B cell (primary cell): ENCODE results near the gene BLM. TPM values are rescaled to one million over a fixed set of nuclear protein-coding genes. Genes with fewer than 3 reads are reported as not detected.

Experiments used
- ATAC-seq: fragments of 200-7000 bp; cut with Tn5 transposase; one replicate; pipeline ENCODE4 v1.10.0; 2021; ENCODE audit warnings: low read depth, mild to moderate bottlenecking, moderate number of reproducible peaks, moderate library complexity
- CTCF ChIA-PET: fragments of 350-600 bp; sonication (Branson Sonifier 250); formaldehyde crosslinking; loops from one replicate; lab custom pipeline; 2021; ENCODE audit warnings: antibody characterized with exemption, inconsistent platforms; lab: Charles Lee
- POLR2A ChIA-PET: fragments of 350-600 bp; sonication (Branson Sonifier 250); formaldehyde crosslinking; loops from one replicate; lab custom pipeline; 2021; ENCODE audit warnings: antibody characterized with exemption; lab: Charles Lee
- DNase-seq: peaks from one replicate; pipeline ENCODE4 v3.0.0; 2013
- H2AFZ ChIP-seq: 2 replicates; pipeline ENCODE4 v1.6.1; 2012; ENCODE audit warnings: mild to moderate bottlenecking, low read depth, low read length; ENCODE audit not compliant: insufficient read depth, poor library complexity, severe bottlenecking
- H3K27ac ChIP-seq, 2 donors: 1 replicate in 1 of 2; 2 replicates in 1 of 2; pipeline ENCODE4 v1.5.1; 2012 to 2013; ENCODE audit warnings: low read length in 2 of 2, mild to moderate bottlenecking in 2 of 2, moderate library complexity in 1 of 2
- H3K27me3 ChIP-seq, 4 experiments: fragments of 200-600 bp in 1 of 4; sonication (generic) in 1 of 4; replicated peaks in 1 of 4; 1 replicate in 2 of 4; 2 replicates in 2 of 4; pipeline versions ENCODE4 v1.6.1 to v1.7.0; 2013 to 2016; ENCODE audit warnings: low read length in 3 of 4, mild to moderate bottlenecking in 2 of 4, mixed read lengths in 1 of 4, moderate library complexity in 1 of 4; ENCODE audit not compliant: insufficient read depth in 4 of 4, control insufficient read depth in 3 of 4; ENCODE audit errors: control extremely low read depth in 1 of 4
- H3K36me3 ChIP-seq, 2 experiments: replicated peaks in 1 of 2; 1 replicate in 1 of 2; 2 replicates in 1 of 2; pipeline versions ENCODE4 v1.6.1 to v1.7.1; 2013; ENCODE audit warnings: low read length in 1 of 2; ENCODE audit not compliant: insufficient read depth in 2 of 2, control insufficient read depth in 1 of 2; ENCODE audit errors: control extremely low read depth in 1 of 2, extremely low read depth in 1 of 2
- H3K4me1 ChIP-seq, 2 donors: fragments of 200-600 bp in 1 of 2; sonication (generic) in 1 of 2; 1 replicate in 1 of 2; 2 replicates in 1 of 2; pipeline versions ENCODE4 v1.5.1 to v1.6.1; 2013 to 2017; ENCODE audit warnings: low read length in 2 of 2; ENCODE audit not compliant: control insufficient read depth in 2 of 2, insufficient read depth in 2 of 2
- H3K4me2 ChIP-seq: replicated peaks from 2 replicates; pipeline ENCODE3; 2012; ENCODE audit warnings: mild to moderate bottlenecking, low read depth, low read length; ENCODE audit not compliant: poor library complexity, severe bottlenecking
- H3K4me3 ChIP-seq, 5 experiments: fragments of 200-600 bp in 1 of 5; sonication (generic) in 1 of 5; 1 replicate in 3 of 5; 2 replicates in 2 of 5; pipeline versions ENCODE4 v1.5.1 to v1.7.0; 2011 to 2016; ENCODE audit warnings: low read length in 4 of 5, mild to moderate bottlenecking in 4 of 5, low read depth in 2 of 5, control low read depth in 1 of 5, moderate library complexity in 1 of 5; ENCODE audit not compliant: insufficient read depth in 1 of 5; ENCODE audit errors: control extremely low read depth in 1 of 5, extremely low read depth in 1 of 5
- H3K79me2 ChIP-seq: fragments of 200-600 bp; sonication (generic); one replicate; pipeline ENCODE4 v1.6.0; 2016; ENCODE audit warnings: low read length; ENCODE audit not compliant: control insufficient read depth, insufficient read depth
- H3K9ac ChIP-seq: fragments of 200-600 bp; sonication (generic); 2 replicates; pipeline ENCODE4 v1.6.1; 2017; ENCODE audit warnings: mild to moderate bottlenecking, low read length, moderate library complexity
- H3K9me3 ChIP-seq, 3 donors: one replicate each; pipeline versions ENCODE4 v1.6.1 to v1.7.1; 2013; ENCODE audit warnings: low read length in 2 of 3; ENCODE audit not compliant: control insufficient read depth in 2 of 3, insufficient read depth in 1 of 3; ENCODE audit errors: control extremely low read depth in 1 of 3
- H4K20me1 ChIP-seq: 2 replicates; pipeline ENCODE4 v1.6.0; 2012; ENCODE audit warnings: mild to moderate bottlenecking, low read length; ENCODE audit not compliant: insufficient read depth, control insufficient read depth, poor library complexity, severe bottlenecking
- H3K27ac Mint-ChIP-seq: one replicate; pipeline ENCODE4 v1.8.0; 2021; ENCODE audit warnings: mixed read lengths
- H3K27me3 Mint-ChIP-seq: one replicate; pipeline ENCODE4 v1.8.0; 2021; ENCODE audit warnings: mixed read lengths
- H3K4me1 Mint-ChIP-seq: one replicate; pipeline ENCODE4 v1.8.0; 2021; ENCODE audit warnings: mixed read lengths
- H3K4me3 Mint-ChIP-seq: one replicate; pipeline ENCODE4 v1.8.0; 2021; ENCODE audit warnings: mixed read lengths
- H3K9me3 Mint-ChIP-seq: one replicate; pipeline ENCODE4 v1.8.0; 2022; ENCODE audit warnings: mixed read lengths; ENCODE audit not compliant: insufficient read depth
- EZH2 ChIP-seq: IDR thresholded peaks from 2 replicates; pipeline ENCODE4 v1.6.1; 2012; ENCODE audit warnings: borderline replicate concordance, low read depth, mild to moderate bottlenecking, moderate library complexity, low read length; ENCODE audit not compliant: insufficient read depth, poor library complexity, severe bottlenecking
- WGBS: methylation state at CpG from one replicate; pipeline ENCODE4 v1.1.5; 2013; ENCODE audit warnings: missing lambda C conversion rate; ENCODE audit not compliant: insufficient coverage; 5-methylcytosine and 5-hydroxymethylcytosine counted together
- intact Hi-C: fragments of 100-400 bp; cut with micrococcal nuclease; formaldehyde crosslinking; loops from one replicate; pipeline ENCODE4 v1.10.0; 2022
- polyA plus RNA-seq: library from polyadenylated mRNA; depleted of rRNA; stranded (reverse); fragments of >200 nt; gene quantifications from 2 replicates; pipeline ENCODE4 v1.2.3, GENCODE V29; 2012
- total RNA-seq, 2 donors: library from RNA; stranded (reverse); fragments of 120-200 nt in 1 of 2; gene quantifications; 1 replicate in 1 of 2; 2 replicates in 1 of 2; pipeline versions ENCODE4 v1.2.3 to v1.2.4, GENCODE V29; 2013 to 2022
- TF ChIP-seq, protein P1 (sequence below): fragments of 200-600 bp; IDR thresholded peaks from one replicate; pipeline ENCODE4 v1.8.0; 2022; ENCODE audit warnings: antibody characterized with exemption, mild to moderate bottlenecking

Gene BLM
- total and polyA plus RNA-seq, 2 donors (not counting 1 experiment from before 2014, with no cell fraction given): 5.2 to 17.4 TPM

DNA sequence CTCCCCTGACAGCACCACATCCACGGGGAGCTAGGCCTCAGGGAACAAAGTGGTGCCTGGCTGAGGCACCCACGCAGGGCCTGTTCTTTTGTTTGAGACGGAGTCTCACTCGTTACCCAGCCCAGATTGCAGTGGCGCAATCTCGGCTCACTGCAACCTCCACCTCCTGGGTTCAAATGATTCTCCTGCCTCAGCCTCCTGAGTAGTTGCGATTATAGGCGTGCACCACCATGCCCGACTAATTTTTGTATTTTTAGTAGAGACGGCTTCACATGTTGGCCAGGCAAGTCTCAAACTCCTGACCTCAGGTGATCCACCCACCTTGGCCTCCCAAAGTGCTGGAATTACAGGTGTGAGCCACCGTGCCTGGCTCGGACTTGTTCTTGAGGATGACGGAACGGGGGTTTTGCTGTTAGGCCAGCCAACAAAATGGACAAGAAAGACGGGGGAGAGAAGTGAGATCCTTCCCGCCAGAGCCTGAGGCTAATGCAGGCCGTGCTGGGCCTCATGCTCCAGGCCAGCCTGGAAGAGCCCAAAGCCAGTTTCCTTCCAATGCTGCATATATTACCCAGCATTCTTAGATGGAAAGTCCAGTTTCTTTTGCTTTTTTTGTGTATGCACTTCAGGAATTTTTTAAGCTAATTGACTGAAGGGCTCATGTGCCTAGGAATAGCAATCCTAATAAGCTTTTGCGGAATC lies 123.2 kb downstream of the BLM start:
- Mint-ChIP-seq H3K4me3 (peak overlapping the region; percentile 66), H3K9me3 (no peaks in the 10 kb centered on the region), H3K27me3 (no peaks in the 10 kb centered on the region), H3K4me1 (peaks cover 45% of the 10 kb centered on the region), H3K27ac (peak overlapping the region; percentile 61)
- ChIA-PET CTCF (interaction anchor here (0.7 to 3.3 kb wide), 5 partner anchors 11 to 192 kb away, joined by 3 to 28 read pairs (median 8); partner anchors contain the start of gene FES), POLR2A (interaction anchor here (1.0 to 2.4 kb wide), 6 partner anchors 10 to 44 kb away, joined by 3 to 28 read pairs (median 4); partner anchors contain the start of gene FES)
- H3K4me2 ChIP-seq: peak overlapping the region; percentile 87
- H3K4me3 ChIP-seq: peak overlapping the region in 3 of 5 experiments; percentile 52 to 74 (median 63)
- H2AFZ ChIP-seq: peak overlapping the region; percentile 71
- H3K27ac ChIP-seq: peak overlapping the region in 1 of 2 donors; percentile 67
- H3K36me3 ChIP-seq: no peaks in the 10 kb centered on the region
- DNase-seq: no peak
- H3K27me3 ChIP-seq: no peaks in the 10 kb centered on the region
- H3K9ac ChIP-seq: peak overlapping the region; percentile 61
- TF ChIP-seq, protein P1, sequence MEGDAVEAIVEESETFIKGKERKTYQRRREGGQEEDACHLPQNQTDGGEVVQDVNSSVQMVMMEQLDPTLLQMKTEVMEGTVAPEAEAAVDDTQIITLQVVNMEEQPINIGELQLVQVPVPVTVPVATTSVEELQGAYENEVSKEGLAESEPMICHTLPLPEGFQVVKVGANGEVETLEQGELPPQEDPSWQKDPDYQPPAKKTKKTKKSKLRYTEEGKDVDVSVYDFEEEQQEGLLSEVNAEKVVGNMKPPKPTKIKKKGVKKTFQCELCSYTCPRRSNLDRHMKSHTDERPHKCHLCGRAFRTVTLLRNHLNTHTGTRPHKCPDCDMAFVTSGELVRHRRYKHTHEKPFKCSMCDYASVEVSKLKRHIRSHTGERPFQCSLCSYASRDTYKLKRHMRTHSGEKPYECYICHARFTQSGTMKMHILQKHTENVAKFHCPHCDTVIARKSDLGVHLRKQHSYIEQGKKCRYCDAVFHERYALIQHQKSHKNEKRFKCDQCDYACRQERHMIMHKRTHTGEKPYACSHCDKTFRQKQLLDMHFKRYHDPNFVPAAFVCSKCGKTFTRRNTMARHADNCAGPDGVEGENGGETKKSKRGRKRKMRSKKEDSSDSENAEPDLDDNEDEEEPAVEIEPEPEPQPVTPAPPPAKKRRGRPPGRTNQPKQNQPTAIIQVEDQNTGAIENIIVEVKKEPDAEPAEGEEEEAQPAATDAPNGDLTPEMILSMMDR: no peak
- no peak for TF ChIP-seq EZH2
- peaks cover 41 to 52% of the 10 kb centered on the region in 2 donors for H3K4me1 ChIP-seq
- no peak for ATAC-seq
- H3K79me2 ChIP-seq: peaks cover 8% of the 10 kb centered on the region
- H4K20me1 ChIP-seq: no peaks in the 10 kb centered on the region
- WGBS: 97% methylated on average over 14 of the region's 18 CpGs
- no peaks in the 10 kb centered on the region for H3K9me3 ChIP-seq
- intact Hi-C loops: no loop called here

DNA sequence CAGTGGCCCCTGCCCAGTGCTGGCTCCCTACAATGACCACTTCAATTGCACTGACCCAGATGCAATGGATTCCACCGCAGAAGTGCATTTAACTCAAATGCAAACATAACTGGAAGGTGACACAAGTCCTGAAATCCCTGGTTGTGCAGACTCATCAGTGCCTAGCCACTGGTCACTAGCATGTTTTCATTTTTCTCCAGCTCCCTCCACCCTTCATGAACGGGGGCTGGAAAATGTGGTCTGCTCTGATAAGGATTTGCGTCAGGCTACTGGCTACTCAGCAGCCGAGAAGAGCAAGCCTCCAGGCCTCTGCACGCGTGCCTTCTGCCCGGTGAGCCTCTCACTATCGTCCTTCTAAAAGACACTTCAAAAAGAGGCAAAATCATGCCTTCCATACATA lies 123.8 kb downstream of the BLM start:
- Histone ChIP-seq H3K9me3 (no peaks in the 10 kb centered on the region), H2AFZ (no peak overlapping the region), H3K9ac (no peak overlapping the region), H4K20me1 (no peaks in the 10 kb centered on the region), H3K27me3 (no peaks in the 10 kb centered on the region), H3K4me1 (peaks cover 45 to 53% of the 10 kb centered on the region in 2 donors), H3K79me2 (peaks cover 8% of the 10 kb centered on the region), H3K4me3 (no peak overlapping the region), H3K36me3 (no peaks in the 10 kb centered on the region), H3K27ac (no peak overlapping the region), H3K4me2 (no peak overlapping the region)
- H3K4me3 Mint-ChIP-seq: no peak overlapping the region
- no peak overlapping the region for H3K27ac Mint-ChIP-seq
- DNase-seq (no peak), ATAC-seq (no peak)
- ChIA-PET POLR2A (interaction anchor here (2.4 kb wide), 1 partner anchor 11 kb away, joined by 28 read pairs; no protein-coding TSS in a partner anchor), CTCF (interaction anchor here (0.7 to 2.1 kb wide), 3 partner anchors 11 to 123 kb away, joined by 3 to 8 read pairs (median 4); no protein-coding TSS in a partner anchor)
- no peaks in the 10 kb centered on the region for H3K27me3 Mint-ChIP-seq
- TF ChIP-seq, protein P1: no peak
- no peak for TF ChIP-seq EZH2
- no peaks in the 10 kb centered on the region for H3K9me3 Mint-ChIP-seq
- peaks cover 47% of the 10 kb centered on the region for H3K4me1 Mint-ChIP-seq
- WGBS: 93% methylated on average over 2 of the region's 8 CpGs
- intact Hi-C loops: no loop called here
